ENCODE results near the gene APPL1. TPM values are rescaled to one million over a fixed set of nuclear protein-coding genes. Genes with fewer than 3 reads are reported as not detected.

APPL1 gene
- total and polyA plus RNA-seq, 9 of the 15 experiments (the other 6 are each of a cell fraction or from before 2014, with no cell fraction given), result 2.8 to 12.3 (median 7.1) TPM

- TF ChIP-seq STAT6 (CRISPR knock-in tag; IDR thresholded peaks at IDR 0.05) (no peak), ARID2 (IDR thresholded peaks at IDR 0.05) (no peak), NELFE (IDR thresholded peaks at IDR 0.05; ENCODE audit: insufficient read depth, insufficient read length) (no peak), PURB (CRISPR knock-in tag; IDR thresholded peaks at IDR 0.05; ENCODE audit: low read depth) (no peak), TAL1 (IDR thresholded peaks at IDR 0.05) (no peak), ATF2 (CRISPR knock-in tag; IDR thresholded peaks at IDR 0.05) (no peak), ZNF717 (CRISPR knock-in tag; IDR thresholded peaks at IDR 0.05) (no peak), SREBF2 (CRISPR knock-in tag; IDR thresholded peaks at IDR 0.05) (no peak), ZBTB12 (CRISPR knock-in tag; IDR thresholded peaks at IDR 0.05) (no peak), ZNF696 (CRISPR knock-in tag; conservative IDR thresholded peaks at IDR 0.05) (no peak), XRCC5 (IDR thresholded peaks at IDR 0.05; ENCODE audit: low read depth, low read length) (no peak)
Measured at GRCh38 chr3:57184526-57184925, 43.0 kb upstream of the APPL1 start (continued).

All from K562 (cell line).